Measurements from ENCODE around the gene CLPTM1.

CLPTM1 gene

GRCh38 chr19:44942067-44942571 lies 13.1 kb upstream of the CLPTM1 start, which contains the start of gene APOC4:
Gene APOC4, plus strand, starts transcription at chr19:44942237. Its CDS starts 41 bp downstream, at chr19:44942278.
- Histone ChIP-seq H3K4me3 (ENCODE audit: low read depth, low read length) (no peak within 1 kb of the TSS), H3K9me3 (ENCODE audit: severe bottlenecking) (no peaks in the 10 kb centered on the region), H3K36me3 (no peaks in the 10 kb centered on the region), H3K27me3 (ENCODE audit: insufficient read depth, low read depth, severe bottlenecking) (no peaks in the 10 kb centered on the region), H3K27ac (no peak within 1 kb of the TSS)
- no peak for TF ChIP-seq CTCF (IDR thresholded peaks at IDR 0.05; ENCODE audit: low read depth, low read length)
- DNase-seq: no peak

- no peak for TF ChIP-seq CTCF (IDR thresholded peaks at IDR 0.05; ENCODE audit: low read depth, low read length)
- Histone ChIP-seq H3K4me3 (ENCODE audit: low read depth, low read length) (no peak overlapping the region), H3K9me3 (ENCODE audit: severe bottlenecking) (no peaks in the 10 kb centered on the region), H3K36me3 (no peaks in the 10 kb centered on the region), H3K27ac (no peak overlapping the region), H3K27me3 (ENCODE audit: insufficient read depth, low read depth, severe bottlenecking) (no peaks in the 10 kb centered on the region)
- DNase-seq: no peak
Observed at GRCh38 chr19:44943801-44944249, 11.4 kb upstream of the CLPTM1 start.

- no peak for DNase-seq
- Histone ChIP-seq H3K27ac (no peak overlapping the region), H3K4me3 (ENCODE audit: low read depth, low read length) (no peak overlapping the region), H3K36me3 (no peaks in the 10 kb centered on the region; the same call in 1 of the 2 replicates), H3K27me3 (ENCODE audit: insufficient read depth, low read depth, severe bottlenecking) (no peaks in the 10 kb centered on the region), H3K9me3 (ENCODE audit: severe bottlenecking) (no peaks in the 10 kb centered on the region)
- TF ChIP-seq CTCF (IDR thresholded peaks at IDR 0.05; ENCODE audit: low read depth, low read length): no peak
Observed at GRCh38 chr19:44947041-44947581, 8.1 kb upstream of the CLPTM1 start.

- no peak for TF ChIP-seq CTCF (IDR thresholded peaks at IDR 0.05; ENCODE audit: low read depth, low read length)
- Histone ChIP-seq H3K27me3 (ENCODE audit: insufficient read depth, low read depth, severe bottlenecking) (no peaks in the 10 kb centered on the region), H3K27ac (no peak overlapping the region), H3K36me3 (no peaks in the 10 kb centered on the region; the same call in 1 of the 2 replicates), H3K4me3 (ENCODE audit: low read depth, low read length) (no peak overlapping the region), H3K9me3 (ENCODE audit: severe bottlenecking) (no peaks in the 10 kb centered on the region)
- DNase-seq: no peak
Observed at GRCh38 chr19:44948237-44948636, 6.9 kb upstream of the CLPTM1 start.

- no peak for DNase-seq
- Histone ChIP-seq H3K36me3 (no peaks in the 10 kb centered on the region; the same call in 1 of the 2 replicates), H3K4me3 (ENCODE audit: low read depth, low read length) (no peak overlapping the region), H3K27me3 (ENCODE audit: insufficient read depth, low read depth, severe bottlenecking) (no peaks in the 10 kb centered on the region), H3K27ac (no peak overlapping the region), H3K9me3 (ENCODE audit: severe bottlenecking) (no peaks in the 10 kb centered on the region)
- no peak for TF ChIP-seq CTCF (IDR thresholded peaks at IDR 0.05; ENCODE audit: low read depth, low read length)
Observed at GRCh38 chr19:44948763-44949374, 6.3 kb upstream of the CLPTM1 start.

Data from WERI-Rb-1 (cell line).